ENCODE measurements around the gene THEM5.

Gene THEM5

GRCh38 chr1:151838222-151839081 is 15.1 kb downstream of the THEM5 start:
- peak in 1 of 2 donors; percentile 49 for DNase-seq

- DNase-seq, result no peak
These were observed 15.7 kb downstream of the THEM5 start for GRCh38 chr1:151837884-151838221.

- DNase-seq, result no peak
These were observed 16.3 kb downstream of the THEM5 start for GRCh38 chr1:151837197-151837596.

- no peak for DNase-seq
These were observed 17.9 kb downstream of the THEM5 start for GRCh38 chr1:151835596-151835995.

- DNase-seq, result no peak
These were observed 19.3 kb downstream of the THEM5 start for GRCh38 chr1:151834239-151834638.

GRCh38 chr1:151833172-151833900 is 20.2 kb downstream of the THEM5 start:
- DNase-seq, result no peak

- no peak for DNase-seq
These were observed 21.1 kb downstream of the THEM5 start for GRCh38 chr1:151832318-151832980.

GRCh38 chr1:151831605-151832004 is 21.9 kb downstream of the THEM5 start, which contains the start of gene RORC:
Gene RORC, minus strand, starts transcription at chr1:151831802. Its CDS starts 38 bp downstream, at chr1:151831764.
- DNase-seq, result no peak

GRCh38 chr1:151831256-151831591 is 22.3 kb downstream of the THEM5 start:
- DNase-seq, result no peak

- DNase-seq, result no peak
These were observed 23.5 kb downstream of the THEM5 start for GRCh38 chr1:151830055-151830454.

- no peak for DNase-seq
These were observed 24.0 kb downstream of the THEM5 start for GRCh38 chr1:151829352-151830046.

GRCh38 chr1:151828921-151829320 is 24.6 kb downstream of the THEM5 start:
- DNase-seq, result no peak

- no peak for DNase-seq
These were observed 25.7 kb downstream of the THEM5 start for GRCh38 chr1:151827853-151828252.

GRCh38 chr1:151825751-151826660 is 27.5 kb downstream of the THEM5 start:
- no peak for DNase-seq

GRCh38 chr1:151825204-151825603 is 28.3 kb downstream of the THEM5 start:
- no peak for DNase-seq

- no peak for DNase-seq
These were observed 30.3 kb downstream of the THEM5 start for GRCh38 chr1:151823175-151823574.

- peak in 1 of 2 donors; percentile 42 for DNase-seq
These were observed 31.1 kb downstream of the THEM5 start for GRCh38 chr1:151822404-151822803.

- DNase-seq, result no peak
These were observed 32.6 kb downstream of the THEM5 start for GRCh38 chr1:151820940-151821339.

GRCh38 chr1:151819976-151820623 is 33.4 kb downstream of the THEM5 start:
- no peak for DNase-seq

GRCh38 chr1:151819227-151819835 is 34.2 kb downstream of the THEM5 start:
- DNase-seq, result no peak

GRCh38 chr1:151817353-151817730 is 36.2 kb downstream of the THEM5 start:
- DNase-seq, result no peak

All from stimulated activated CD4-positive, alpha-beta T cell treated with anti-CD3 and anti-CD28 coated beads, Interleukin-2, amount 100 ng/mL, for 48 hours (primary cell).